ENCODE measurements around the gene FAM20C. TPM values are rescaled to one million over a fixed set of nuclear protein-coding genes. Genes with fewer than 3 reads are reported as not detected.

The FAM20C gene
- total RNA-seq, 1 experiment from 2014 or later = 87.9 TPM

- TF ChIP-seq CTCF (conservative IDR thresholded peaks at IDR 0.05; ENCODE audit: low read depth, low read length) (no peak), EZH2 (IDR thresholded peaks at IDR 0.05; ENCODE audit: low read length, unreplicated experiment) (no peak), EZH2phosphoT487 (IDR thresholded peaks at IDR 0.05; ENCODE audit: borderline replicate concordance, low read length) (no peak)
- POLR2A ChIA-PET (ENCODE audit: unreplicated experiment) = no interaction called here
Measured at GRCh38 chr7:174716-175115, 17.7 kb upstream of the FAM20C start.

GRCh38 chr7:175955-176354, 16.4 kb upstream of the FAM20C start:
- Histone ChIP-seq H3K27ac (ENCODE audit: low read length) (no peak overlapping the region), H3K27me3 (ENCODE audit: low read length) (no peaks in the 10 kb centered on the region), H2AFZ (ENCODE audit: low read length) (no peak overlapping the region), H3K9me3 (ENCODE audit: low read length) (no peaks in the 10 kb centered on the region), H3F3A (ENCODE audit: low read length, unreplicated experiment) (no peaks in the 10 kb centered on the region), H3K79me2 (ENCODE audit: low read length) (no peaks in the 10 kb centered on the region), H3K36me3 (ENCODE audit: low read depth, low read length) (no peaks in the 10 kb centered on the region), H3K4me3 (ENCODE audit: low read length) (no peak overlapping the region), H3K9me2 (replicated peaks; ENCODE audit: low read length) (no peaks in the 10 kb centered on the region), H4K20me1 (ENCODE audit: low read length) (no peaks in the 10 kb centered on the region), H3K4me1 (ENCODE audit: insufficient read depth, low read length) (no peaks in the 10 kb centered on the region), H3K4me2 (ENCODE audit: low read length) (no peak overlapping the region), H3K9ac (ENCODE audit: low read length) (no peak overlapping the region)
- CTCF ChIA-PET = no interaction called here
- DNase-seq = no peak
- intact Hi-C loops (cut with micrococcal nuclease) = no loop called here
- BruUV-seq (replicated peaks) = no TSS peak
- TF ChIP-seq CTCF (conservative IDR thresholded peaks at IDR 0.05; ENCODE audit: low read depth, low read length) (no peak), EZH2phosphoT487 (IDR thresholded peaks at IDR 0.05; ENCODE audit: borderline replicate concordance, low read length) (no peak), EZH2 (IDR thresholded peaks at IDR 0.05; ENCODE audit: low read length, unreplicated experiment) (no peak)
- POLR2A ChIA-PET (ENCODE audit: unreplicated experiment) = no interaction called here
- no peak for ATAC-seq

More at GRCh38 chr7:174716-175115, 17.7 kb upstream of the FAM20C start:
- Histone ChIP-seq H3K9me2 (replicated peaks; ENCODE audit: low read length) (no peaks in the 10 kb centered on the region), H3F3A (ENCODE audit: low read length, unreplicated experiment) (no peaks in the 10 kb centered on the region), H3K4me2 (ENCODE audit: low read length) (no peak overlapping the region), H3K79me2 (ENCODE audit: low read length) (no peaks in the 10 kb centered on the region), H3K27ac (ENCODE audit: low read length) (no peak overlapping the region), H3K4me1 (ENCODE audit: insufficient read depth, low read length) (no peaks in the 10 kb centered on the region), H3K9me3 (ENCODE audit: low read length) (no peaks in the 10 kb centered on the region), H4K20me1 (ENCODE audit: low read length) (no peaks in the 10 kb centered on the region), H2AFZ (ENCODE audit: low read length) (no peak overlapping the region), H3K36me3 (ENCODE audit: low read depth, low read length) (no peaks in the 10 kb centered on the region), H3K4me3 (ENCODE audit: low read length) (no peak overlapping the region), H3K9ac (ENCODE audit: low read length) (no peak overlapping the region), H3K27me3 (ENCODE audit: low read length) (no peaks in the 10 kb centered on the region; the same call in 1 of the 2 replicates)
- no peak for ATAC-seq
- intact Hi-C loops (cut with micrococcal nuclease) = no loop called here
- BruUV-seq (replicated peaks) = no TSS peak
- CTCF ChIA-PET = no interaction called here
- DNase-seq = no peak

- H3K27me3 ChIP-seq (ENCODE audit: low read length) = no peaks in the 10 kb centered on the region
- H3K9me3 ChIP-seq (ENCODE audit: low read length) = no peaks in the 10 kb centered on the region
- BruUV-seq (replicated peaks) = no TSS peak
- no peaks in the 10 kb centered on the region for H3K9me2 ChIP-seq (replicated peaks; ENCODE audit: low read length)
- ATAC-seq = no peak
- no peak for DNase-seq
- no peaks in the 10 kb centered on the region for H3K79me2 ChIP-seq (ENCODE audit: low read length)
- ChIA-PET POLR2A (ENCODE audit: unreplicated experiment) (no interaction called here), CTCF (no interaction called here)
- no peak overlapping the region for H3K4me3 ChIP-seq (ENCODE audit: low read length)
- no peaks in the 10 kb centered on the region for H3K36me3 ChIP-seq (ENCODE audit: low read depth, low read length)
- H2AFZ ChIP-seq (ENCODE audit: low read length) = no peak overlapping the region
- no peak overlapping the region for H3K9ac ChIP-seq (ENCODE audit: low read length)
- no peaks in the 10 kb centered on the region for H3F3A ChIP-seq (ENCODE audit: low read length, unreplicated experiment)
- no peaks in the 10 kb centered on the region for H3K4me1 ChIP-seq (ENCODE audit: insufficient read depth, low read length)
- H4K20me1 ChIP-seq (ENCODE audit: low read length) = no peaks in the 10 kb centered on the region
- no peak overlapping the region for H3K27ac ChIP-seq (ENCODE audit: low read length)
- TF ChIP-seq CTCF (conservative IDR thresholded peaks at IDR 0.05; ENCODE audit: low read depth, low read length) (no peak), EZH2 (IDR thresholded peaks at IDR 0.05; ENCODE audit: low read length, unreplicated experiment) (no peak), EZH2phosphoT487 (IDR thresholded peaks at IDR 0.05; ENCODE audit: borderline replicate concordance, low read length) (no peak)
- H3K4me2 ChIP-seq (ENCODE audit: low read length) = no peak overlapping the region
- intact Hi-C loops (cut with micrococcal nuclease) = no loop called here
Measured at GRCh38 chr7:176381-176780, 16.0 kb upstream of the FAM20C start.

Data from PC-3 (cell line).